Activated T-cell treated with anti-CD3 and anti-CD28 coated beads for 48 hours (primary cell): Measurements from ENCODE around the gene PPP6R2.
"Not testable (repeated sequence)": the region's sequence is repeated elsewhere in the genome, so short reads cannot be mapped to it uniquely, and the experiment has no call there.

Experiments used
- DNase-seq: peaks from one replicate; pipeline ENCODE4 v3.0.0-alpha.2; 2020; ENCODE audit warnings: low read depth

Gene PPP6R2

DNA sequence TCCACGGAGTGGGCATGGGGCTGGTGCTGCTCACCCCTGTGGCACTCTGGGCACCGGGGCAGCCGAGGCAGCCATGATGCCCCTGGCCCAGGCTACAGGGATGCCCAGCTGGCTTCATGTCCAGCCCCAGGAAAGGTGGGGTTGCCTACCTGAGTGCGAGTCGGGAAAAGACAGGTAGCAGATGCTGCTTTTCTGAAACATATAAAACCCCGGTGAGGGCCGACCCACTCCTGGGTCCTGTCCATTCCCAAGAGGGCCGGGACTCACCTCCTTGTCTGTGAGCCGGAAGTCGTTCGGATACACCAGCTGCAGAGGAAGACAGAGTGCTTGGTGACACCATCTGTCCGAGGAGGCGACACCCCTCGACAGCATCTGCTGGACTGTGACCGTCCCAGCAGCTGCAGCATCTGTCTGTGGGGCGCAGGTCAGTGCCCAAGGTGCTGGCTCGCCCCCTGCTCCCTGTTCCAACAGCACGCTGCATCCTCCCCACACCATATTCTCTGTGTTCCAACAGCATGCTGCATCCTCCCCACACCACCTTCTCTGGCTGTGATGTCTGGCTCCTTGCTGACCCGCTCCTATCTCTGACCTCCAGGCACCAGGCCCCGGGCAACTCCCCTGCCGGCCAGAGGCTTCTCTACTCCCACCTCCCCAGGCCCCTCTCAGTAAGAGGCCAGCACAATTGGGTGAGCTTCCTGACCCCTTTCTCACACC is 24.3 kb upstream of the PPP6R2 start:
- DNase-seq, result no peak

DNA sequence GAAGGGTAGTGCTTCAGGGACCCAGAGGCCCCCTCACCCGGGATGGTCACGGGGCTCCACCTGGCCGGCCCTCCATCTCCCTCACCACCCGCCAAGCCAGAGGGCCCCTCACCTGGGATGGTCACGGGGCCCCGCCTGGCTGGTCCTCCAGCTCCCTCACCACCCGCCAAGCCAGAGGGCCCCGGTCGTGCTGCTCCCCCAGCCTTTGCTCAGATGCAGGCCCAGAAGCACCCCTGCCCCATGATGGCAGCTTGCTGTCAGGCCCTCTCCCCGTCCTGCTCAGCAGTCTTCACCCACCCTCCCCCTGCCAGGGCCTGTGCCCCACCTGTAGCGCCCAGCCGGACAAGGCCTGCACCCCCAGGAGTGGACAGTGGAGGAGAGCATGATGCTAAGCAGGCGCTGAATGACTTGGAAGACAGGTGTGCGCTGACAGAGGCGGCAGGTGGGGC is 23.6 kb upstream of the PPP6R2 start:
- no peak for DNase-seq

DNA sequence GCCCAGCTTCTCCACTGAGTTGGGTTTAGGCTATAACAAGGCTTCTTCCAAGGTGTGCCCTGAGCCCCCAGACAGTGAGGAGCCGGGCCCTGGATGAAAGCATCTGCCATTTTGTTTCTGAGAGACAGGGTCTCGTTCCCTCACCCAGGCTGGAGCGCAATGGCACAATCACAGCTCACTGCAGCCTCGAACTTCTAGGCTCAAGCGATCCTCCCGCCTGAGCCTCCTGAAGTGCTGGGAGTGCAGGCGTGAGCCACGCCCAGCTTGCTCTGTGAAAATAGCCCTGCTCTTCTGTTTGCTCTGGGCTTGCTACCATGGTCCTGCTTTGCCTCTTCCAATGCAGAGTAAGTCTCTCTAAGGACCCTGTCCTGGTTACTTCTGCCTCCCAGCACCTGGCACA is 23.0 kb upstream of the PPP6R2 start:
- no peak for DNase-seq

DNA sequence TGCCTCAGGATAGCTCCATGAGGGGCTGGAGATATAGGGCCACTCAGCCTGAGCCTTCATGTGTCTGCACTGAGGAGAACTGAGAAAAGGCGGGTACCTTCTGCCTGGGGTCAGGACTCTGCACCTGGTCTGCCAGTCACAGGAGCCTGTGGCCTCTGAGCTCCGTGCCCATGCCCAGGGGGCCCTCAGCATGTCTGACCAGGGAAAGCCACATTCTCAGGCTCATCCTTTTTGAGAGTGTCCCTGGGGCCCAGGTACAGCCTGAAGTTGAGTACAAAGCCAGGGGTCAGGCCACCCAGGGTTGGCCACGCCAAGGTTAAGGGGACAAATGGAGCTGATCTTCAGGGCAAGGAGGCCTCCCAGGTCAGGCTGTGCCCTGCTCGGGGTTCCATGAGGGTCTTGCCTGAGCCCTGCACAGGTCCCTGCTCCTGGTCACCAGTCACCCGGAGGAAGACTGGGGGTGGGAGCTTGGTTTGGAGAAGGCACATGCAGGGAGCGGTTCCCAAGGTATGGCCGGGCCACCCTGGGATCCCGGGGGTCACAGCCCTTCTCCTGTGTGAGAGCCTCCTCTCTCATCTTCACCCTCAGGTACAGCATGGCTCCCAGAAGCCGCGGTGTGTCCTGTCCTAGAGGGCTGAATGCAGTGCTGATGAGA is 22.3 kb upstream of the PPP6R2 start:
- no peak for DNase-seq

DNA sequence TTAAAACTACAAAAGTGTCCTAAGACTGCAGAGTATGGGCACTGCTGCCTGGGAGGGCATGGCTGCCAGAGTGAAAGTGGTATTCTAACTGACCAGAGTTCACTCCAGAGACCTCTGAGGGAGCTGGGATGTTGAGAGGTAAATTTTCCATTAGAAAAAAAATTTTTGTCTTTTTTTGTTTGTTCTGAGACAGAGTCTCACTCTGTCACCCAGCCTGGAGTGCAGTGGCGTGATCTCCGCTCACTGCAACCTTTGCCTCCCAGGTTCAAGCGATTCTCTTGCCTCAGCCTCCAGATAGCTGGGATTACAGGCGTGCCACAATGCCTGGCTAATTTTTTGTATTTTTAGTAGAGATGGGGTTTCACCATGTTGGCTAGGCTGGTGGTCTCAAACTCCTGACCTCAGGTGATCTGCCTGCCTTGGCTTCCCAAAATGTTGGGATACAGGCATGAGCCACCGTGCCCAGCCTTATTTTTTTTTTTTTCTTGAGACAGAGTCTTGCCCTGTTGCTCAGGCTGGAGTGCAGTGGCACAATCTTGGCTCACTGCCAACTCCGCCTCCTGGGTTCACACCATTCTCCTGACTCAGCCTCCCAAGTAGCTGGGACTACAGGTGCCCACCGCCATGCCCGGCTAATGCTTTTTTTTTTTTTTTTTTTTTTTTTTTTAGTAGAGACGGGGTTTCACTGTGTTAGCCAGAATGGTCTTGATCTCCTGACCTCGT is 20.6 kb upstream of the PPP6R2 start:
- not testable (repeated sequence) for DNase-seq

DNA sequence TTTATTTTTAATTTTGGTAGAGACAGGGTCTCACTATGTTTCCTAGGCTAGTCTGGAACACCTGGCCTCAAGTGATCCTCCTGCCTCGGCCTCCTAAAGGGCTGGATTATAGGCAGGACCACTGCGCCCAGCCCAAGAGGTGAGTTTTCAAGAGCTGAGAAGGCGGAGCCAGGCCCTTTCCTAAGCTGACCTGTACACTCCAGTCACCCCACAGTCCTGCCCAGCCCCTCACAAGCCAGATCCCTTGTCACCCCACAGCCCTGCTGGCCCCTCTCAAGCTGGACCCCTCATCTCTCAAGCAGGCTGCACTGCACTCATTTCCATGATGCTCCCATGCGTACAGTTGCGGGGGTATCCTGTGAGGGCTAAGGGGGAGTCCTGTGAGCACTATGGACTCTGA is 19.2 kb upstream of the PPP6R2 start:
- no peak for DNase-seq

DNA sequence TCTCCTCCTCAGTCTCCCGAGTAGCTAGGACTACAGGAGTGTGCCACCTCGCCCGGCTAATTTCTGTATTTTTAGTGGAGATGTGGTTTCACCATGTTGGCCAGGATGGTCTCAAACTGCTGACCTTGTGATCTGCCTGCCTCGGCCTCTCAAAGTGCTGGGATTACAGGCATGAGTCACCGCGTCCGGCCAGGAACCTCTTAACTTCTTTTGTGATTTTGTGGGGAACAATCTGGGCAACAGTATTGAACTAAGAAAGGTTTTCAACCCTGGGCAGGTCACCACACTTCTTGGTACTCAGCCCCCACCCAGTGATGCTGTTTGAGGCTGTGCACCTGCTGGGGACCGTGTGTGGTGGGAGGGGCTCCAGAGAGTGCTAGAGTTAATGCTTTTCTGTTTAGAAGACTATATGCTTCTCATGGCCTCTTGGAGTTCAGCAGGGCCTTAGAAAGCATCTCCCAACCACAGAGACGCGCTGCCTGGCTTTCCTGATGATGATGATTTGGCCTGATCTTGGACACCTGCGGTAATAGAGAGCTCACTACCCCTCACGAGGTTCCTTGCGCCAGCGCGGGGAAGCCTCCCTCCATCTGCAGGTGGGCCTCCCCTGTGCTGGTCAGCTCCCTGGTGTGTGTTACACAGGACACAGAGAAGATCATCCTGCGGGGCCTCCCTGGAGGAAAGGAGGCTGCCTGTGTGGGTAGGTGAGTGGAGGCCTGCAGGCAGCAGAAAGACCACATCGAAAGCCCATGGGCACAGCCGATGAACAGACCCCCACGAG is 17.5 kb upstream of the PPP6R2 start:
- DNase-seq, result no peak

DNA sequence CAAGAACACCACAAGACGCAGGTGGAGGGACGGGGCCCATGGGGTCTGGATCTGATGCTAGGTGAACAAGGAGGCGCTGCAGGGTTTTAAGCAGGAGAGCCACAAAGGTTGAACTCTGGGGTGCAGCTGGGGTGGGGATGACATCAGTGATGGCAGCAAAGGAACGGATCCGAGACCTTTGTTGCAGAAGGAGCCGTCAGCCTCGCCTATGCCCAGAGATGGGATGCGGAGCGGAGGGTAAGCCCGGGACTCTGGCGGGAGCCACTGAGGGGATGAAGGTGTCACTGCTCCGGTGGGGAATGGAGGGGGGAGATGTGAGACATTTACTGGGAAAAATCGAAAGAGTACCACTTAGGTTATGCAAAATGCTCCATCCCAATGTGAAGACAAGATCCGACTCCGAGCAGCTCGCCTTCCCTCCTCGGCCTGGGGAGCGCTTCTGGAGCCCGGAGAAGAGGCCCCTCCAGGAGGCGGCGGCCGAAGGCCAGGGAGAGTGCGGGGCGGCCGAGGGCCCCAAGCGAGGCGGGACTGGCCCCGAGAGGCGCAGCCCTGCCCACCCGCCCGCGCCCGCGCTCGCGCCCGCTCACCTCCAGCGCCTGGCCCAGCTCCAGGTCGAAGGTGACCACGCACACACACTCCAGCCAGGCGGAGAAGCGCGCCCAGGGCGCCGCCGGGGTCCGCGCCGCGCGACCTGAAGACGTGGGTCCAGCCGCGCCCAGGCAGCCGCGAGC is 16.7 kb upstream of the PPP6R2 start:
- DNase-seq, result no peak

DNA sequence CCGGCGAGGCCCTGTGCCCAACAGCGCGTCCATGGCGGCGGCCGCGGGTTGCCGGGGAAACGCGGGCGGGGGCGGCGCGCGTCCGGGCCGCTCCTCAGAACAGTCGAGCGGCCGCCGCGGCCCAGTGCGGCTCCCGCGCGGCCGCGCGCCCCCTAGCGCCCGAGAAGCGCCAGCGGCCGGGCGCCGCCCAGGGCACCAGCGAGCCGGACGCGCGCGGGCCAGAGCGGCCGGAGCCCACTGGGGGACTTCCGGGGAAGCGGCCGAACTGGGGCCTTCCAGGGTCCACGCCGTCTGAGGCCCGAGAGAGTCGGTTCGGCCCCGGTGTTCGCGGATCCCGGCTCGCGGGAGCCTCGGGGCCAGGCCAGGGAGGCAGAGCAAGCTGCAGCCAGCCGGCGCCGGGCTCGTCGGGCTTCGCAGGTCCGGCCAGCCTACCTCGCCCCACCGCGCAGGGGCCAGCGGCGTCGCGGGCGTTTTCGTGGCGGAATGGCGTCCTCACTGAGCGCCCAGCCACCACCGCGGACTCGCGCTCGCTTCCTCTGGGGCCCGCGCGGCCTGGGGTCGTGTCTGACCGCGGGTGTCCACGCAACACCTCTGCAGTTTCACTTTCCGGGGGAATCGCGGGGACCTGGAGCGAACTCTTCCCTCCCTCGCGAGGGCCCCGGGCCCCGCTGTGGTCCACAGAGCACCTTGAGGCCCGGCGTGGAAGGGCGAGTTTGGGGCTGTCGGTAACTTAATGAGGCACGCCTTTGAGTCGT is 16.0 kb upstream of the PPP6R2 start, which contains the start of gene DENND6B:
DENND6B (minus strand) TSS at position 57 of the 755 bp plus-strand sequence; CDS start at position 33, 24 bp downstream.
- peak; percentile 77 for DNase-seq

DNA sequence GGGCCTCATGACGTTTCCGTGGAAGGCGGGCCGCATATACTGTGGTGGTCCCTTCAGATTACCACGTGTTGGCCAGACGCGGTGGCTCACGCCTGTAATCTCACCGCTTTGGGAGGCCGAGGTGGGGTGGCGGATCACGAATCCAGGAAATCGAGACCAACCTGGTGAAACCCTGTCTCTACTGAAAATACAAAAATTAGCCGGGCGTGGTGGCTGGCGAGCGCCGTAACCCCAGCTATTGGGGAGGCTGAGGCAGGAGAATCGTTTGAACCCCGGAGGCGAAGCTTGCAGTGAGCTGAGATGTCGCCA is 15.5 kb upstream of the PPP6R2 start:
- no peak for DNase-seq

DNA sequence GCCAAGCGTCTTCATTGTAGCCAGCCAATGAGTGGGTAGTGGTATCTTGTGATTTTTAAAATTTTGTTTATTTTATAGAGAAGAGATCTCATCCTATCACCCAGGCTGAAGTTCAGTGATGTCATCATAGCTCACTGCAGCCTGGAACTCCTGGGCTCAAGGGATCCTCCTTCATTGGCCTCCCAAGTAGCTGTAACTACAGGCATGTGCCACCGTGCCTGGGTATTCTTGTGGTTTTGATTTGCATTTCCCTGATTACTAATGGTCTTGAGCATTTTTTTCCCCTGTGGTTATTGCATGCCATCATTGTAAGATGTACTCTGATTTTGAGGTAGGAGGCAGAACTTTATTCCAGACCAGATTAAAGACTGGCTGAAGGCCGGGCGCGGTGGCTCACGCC is 13.9 kb upstream of the PPP6R2 start:
- no peak for DNase-seq

DNA sequence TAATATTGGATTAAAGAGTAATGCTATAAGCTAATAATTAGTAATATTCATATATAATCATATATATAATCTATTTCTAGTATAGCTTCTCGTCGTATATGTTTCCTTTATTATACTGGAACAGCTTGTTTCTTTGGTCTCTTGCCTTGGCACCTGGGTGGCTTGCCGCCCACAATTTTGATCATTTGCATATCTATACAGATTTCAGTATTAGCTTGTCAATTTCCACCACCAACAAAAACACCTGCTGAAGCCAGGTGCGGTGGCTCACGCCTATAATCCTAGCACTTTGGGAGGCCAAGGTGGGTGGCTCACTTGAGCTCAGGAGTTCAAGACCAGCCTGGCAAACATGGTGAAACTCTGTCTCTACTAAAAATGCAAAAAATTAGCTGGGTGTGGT is 8.7 kb upstream of the PPP6R2 start:
- DNase-seq, result not testable (repeated sequence)

DNA sequence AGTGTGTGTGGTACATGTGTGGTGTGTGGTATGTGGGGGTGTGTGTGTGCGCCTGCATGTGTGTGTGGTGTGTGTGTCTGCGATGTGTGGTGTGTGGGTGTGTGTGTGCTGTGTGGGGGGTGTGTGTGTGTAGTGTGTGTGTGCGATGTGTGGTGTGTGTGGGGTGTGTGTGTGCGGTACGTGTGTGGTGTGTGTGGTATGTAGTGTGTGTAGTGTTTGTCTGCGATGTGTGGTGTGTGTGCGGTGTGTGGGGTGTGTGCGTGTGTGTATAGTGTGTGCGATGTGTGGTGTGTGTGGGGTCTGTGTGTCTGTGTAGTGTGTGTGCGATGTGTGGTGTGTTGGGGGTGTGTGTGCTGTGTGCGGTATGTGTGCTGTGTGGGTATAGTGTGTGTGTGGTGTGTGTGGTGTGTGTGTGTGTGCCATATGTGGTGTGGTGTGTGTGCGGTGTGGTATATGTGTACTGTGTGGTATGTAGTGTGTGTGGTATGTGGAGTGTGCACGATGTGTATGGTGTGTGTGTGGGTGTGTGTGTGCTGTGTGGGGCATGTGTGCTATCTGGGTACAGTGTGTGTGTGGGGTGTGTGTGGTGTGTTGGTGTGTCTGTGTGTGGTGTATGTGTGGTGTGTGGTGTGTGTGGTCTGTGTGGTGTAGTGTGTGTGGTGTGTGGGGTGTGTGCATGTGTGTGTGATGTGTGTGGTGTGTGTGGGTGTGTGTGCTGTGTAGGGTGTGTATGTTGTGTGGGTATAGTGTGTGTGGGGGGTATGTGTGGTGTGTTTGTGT is 5.7 kb upstream of the PPP6R2 start:
- no peak for DNase-seq

DNA sequence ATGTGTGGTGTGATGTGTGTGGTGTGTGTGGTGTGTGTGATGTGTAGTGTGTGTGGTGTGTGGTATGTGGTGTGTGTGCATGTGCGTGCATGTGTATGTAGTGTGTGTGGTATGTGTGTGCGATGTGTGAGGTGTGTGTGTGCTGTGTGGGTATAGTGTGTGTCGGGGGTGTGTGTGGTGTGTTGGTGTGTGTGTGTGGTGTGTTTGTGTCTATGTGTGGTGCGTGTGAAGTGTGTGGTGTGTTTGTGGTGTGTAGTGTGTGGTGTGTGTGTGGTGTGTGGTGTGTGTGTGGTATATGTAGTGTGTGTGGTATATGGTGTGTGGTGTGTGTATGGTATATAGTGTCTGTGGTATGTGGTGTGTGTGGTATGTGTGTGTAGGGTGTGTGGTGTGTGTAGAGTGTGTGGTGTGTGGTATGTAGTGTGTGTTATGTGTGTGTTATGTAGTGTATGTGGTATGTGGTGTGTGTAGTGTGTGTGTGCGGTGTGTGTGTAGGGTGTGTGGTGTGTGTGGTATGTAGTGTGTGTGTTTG is 5.0 kb upstream of the PPP6R2 start:
- DNase-seq, result no peak

DNA sequence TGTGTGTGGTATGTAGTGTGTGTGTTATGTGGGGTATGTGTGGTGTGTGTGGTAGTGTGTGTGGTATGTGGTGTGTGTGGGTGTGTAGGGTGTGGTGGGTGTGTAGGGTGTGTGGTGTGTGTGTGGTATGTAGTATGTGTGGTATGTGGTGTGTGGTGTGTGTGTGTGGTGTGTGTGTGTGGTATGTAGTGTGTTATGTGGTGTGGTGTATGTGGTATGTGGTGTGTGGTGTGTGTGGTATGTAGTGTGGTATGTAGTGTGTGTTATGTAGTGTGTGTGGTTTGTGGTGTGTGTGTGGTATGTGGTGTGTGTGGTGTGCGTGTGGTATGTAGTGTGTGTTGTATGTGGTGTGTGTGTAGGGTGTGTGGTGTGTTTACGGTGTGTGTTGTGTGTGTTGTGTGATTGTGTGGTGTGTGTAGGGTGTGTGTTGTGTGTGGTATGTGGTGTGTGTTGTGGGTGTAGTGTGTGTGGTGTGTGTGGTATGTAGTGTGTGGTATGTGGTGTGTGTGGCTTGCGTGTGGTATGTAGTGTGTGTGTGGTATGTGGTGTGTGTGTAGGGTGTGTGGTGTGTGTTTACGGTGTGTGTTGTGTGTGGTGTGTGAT is 4.2 kb upstream of the PPP6R2 start:
- DNase-seq, result no peak

DNA sequence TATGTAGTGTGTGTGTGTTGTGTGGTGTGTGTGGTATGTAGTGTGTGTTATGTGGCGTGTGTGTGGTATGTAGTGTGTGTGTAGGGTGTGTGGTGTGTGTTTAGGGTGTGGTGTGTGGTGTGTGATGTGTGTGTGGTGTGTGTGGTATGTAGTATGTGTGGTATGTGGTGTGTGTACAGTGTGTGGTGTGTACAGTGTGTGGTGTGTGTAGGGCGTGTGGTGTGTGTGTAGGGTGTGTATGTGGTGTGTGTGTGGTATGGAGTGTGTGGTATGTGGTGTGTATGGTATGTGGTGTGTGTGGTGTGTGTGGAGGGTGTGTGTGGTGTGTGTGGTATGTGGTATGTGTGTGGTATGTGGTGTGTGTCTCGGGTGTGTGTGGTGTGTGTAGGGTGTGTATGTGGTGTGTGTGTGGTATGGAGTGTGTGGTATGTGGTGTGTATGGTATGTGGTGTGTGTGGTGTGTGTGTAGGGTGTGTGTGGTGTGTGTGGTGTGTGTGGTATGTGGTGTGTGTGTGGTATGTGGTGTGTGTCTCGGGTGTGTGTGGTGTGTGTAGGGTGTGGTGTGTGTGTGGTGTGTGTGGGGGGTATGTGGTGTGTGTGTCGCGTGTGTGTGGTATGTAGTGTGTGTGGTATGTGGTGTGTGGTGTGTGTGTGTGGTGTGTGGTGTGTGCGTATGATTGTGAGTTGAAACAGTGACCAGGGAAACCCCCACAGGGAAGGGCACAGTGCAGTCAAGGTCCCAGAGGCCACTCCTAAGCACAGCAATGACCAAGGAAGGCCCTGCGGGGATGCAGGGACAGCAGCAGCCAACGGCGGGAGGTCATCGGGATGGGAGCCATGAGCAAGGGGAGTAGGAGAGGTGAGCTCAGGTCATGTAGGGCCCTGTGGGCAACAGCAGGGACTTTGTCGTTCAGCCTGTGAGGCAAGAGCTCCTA is 2.9 kb upstream of the PPP6R2 start:
- no peak for DNase-seq

DNA sequence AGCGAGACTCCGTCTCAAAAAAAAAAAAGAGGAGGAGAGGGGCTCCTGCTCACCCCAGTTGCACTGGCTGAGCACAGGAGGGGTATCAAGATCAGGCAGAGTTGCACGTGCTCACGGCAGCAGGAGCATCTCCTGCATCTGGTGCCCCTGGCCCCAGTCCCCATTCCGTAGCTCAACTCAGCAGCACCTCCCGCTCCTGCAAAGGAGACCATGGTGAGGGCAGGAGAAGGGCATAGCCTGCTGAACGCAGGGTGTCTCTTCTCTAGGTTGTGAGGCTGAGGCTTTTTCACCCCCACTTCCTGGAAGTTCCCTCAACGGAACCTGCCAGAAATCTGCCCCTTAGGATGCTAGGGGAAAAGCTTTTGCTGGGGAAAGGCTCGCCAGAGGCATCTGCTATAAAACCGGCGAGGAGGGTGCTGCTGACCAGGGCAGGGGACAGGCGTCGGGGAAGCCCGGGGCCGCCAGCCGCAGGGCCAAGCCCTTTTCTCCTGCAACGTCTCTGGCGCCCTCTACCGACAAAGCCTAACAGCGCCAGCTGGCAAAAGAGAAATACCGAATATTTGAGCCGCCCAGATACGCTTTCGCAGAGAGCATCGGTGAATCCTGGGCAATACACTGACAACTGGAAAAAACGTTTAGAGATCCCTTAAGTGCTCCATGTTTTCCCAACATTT is 1.0 kb upstream of the PPP6R2 start:
- DNase-seq, result peak; percentile 83

DNA sequence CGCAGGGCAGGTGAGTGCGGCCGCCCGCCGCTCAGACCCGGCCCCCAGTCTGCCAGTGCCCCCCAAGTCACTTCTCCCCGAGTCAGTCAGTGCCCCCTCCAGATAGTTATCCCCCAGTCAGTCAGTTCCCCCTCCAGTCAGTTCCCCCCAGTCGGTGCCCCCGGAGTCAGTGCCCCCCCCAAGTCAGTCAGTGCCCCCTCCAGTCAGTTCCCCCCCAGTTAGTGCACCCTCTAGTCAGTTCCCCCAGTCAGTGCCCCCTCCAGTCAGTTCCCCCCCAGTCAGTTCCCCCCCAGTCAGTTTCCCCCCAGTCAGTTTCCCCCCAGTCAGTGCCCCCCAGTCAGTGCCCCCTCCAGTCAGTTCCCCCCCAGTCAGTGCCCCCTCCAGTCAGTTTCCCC is 411 bp downstream of the PPP6R2 start:
- no peak for DNase-seq
